Esophagus muscularis mucosa (tissue), 3 donors: ENCODE data around the gene AUTS2.

Experiments
- CTCF ChIP-seq, 3 experiments: fragments of 200-600 bp in 2 of 3; fragments of 450-650 bp in 1 of 3; sonication (generic) in 2 of 3; IDR thresholded peaks; one replicate each; pipeline ENCODE4 v1.5.1; 2017 to 2019; ENCODE audit warnings: antibody characterized with exemption in 3 of 3, mild to moderate bottlenecking in 2 of 3, moderate library complexity in 1 of 3
- POLR2A ChIP-seq: fragments of 450-650 bp; IDR thresholded peaks from one replicate; pipeline ENCODE4 v1.6.1; 2017; ENCODE audit warnings: antibody characterized with exemption, moderate library complexity, mild to moderate bottlenecking, low read depth

- TF ChIP-seq POLR2A (no peak), CTCF (IDR thresholded peaks at IDR 0.05) (no peak)
Observed at GRCh38 chr7:70694434-70694970, 1096.2 kb downstream of the AUTS2 start.
